Measurements from ENCODE around the gene LHFPL2.
A peak's percentile ranks its signal among the peaks of the same experiment; 100 is the strongest.

LHFPL2 gene

GRCh38 chr5:78594610-78595457 lies 53.7 kb downstream of the LHFPL2 start:
- DNase-seq (ENCODE audit: low spot score) = no peak

- peak; percentile 50 for DNase-seq (ENCODE audit: low spot score)
Measured at GRCh38 chr5:78594021-78594420, 54.6 kb downstream of the LHFPL2 start.

GRCh38 chr5:78593465-78593864 lies 55.1 kb downstream of the LHFPL2 start:
- no peak for DNase-seq (ENCODE audit: low spot score)

- DNase-seq (ENCODE audit: low spot score) = no peak
Measured at GRCh38 chr5:78592735-78593386, 55.7 kb downstream of the LHFPL2 start.

- DNase-seq (ENCODE audit: low spot score) = no peak
Measured at GRCh38 chr5:78591972-78592700, 56.4 kb downstream of the LHFPL2 start.

- no peak for DNase-seq (ENCODE audit: low spot score)
Measured at GRCh38 chr5:78591138-78591612, 57.4 kb downstream of the LHFPL2 start.

- DNase-seq (ENCODE audit: low spot score) = no peak
Measured at GRCh38 chr5:78589923-78590322, 58.6 kb downstream of the LHFPL2 start.

- no peak for DNase-seq (ENCODE audit: low spot score)
Measured at GRCh38 chr5:78588507-78588906, 60.1 kb downstream of the LHFPL2 start.

- no peak for DNase-seq (ENCODE audit: low spot score)
Measured at GRCh38 chr5:78587775-78588291, 60.7 kb downstream of the LHFPL2 start.

- no peak for DNase-seq (ENCODE audit: low spot score)
Measured at GRCh38 chr5:78587081-78587774, 61.3 kb downstream of the LHFPL2 start.

- DNase-seq (ENCODE audit: low spot score) = no peak
Measured at GRCh38 chr5:78586251-78586650, 62.3 kb downstream of the LHFPL2 start.

- DNase-seq (ENCODE audit: low spot score) = no peak
Measured at GRCh38 chr5:78578015-78578414, 70.6 kb downstream of the LHFPL2 start.

- DNase-seq (ENCODE audit: low spot score) = no peak
Measured at GRCh38 chr5:78577071-78577807, 71.3 kb downstream of the LHFPL2 start.

- no peak for DNase-seq (ENCODE audit: low spot score)
Measured at GRCh38 chr5:78576376-78576775, 72.2 kb downstream of the LHFPL2 start.

GRCh38 chr5:78574731-78575161 lies 73.8 kb downstream of the LHFPL2 start:
- DNase-seq (ENCODE audit: low spot score) = no peak

- no peak for DNase-seq (ENCODE audit: low spot score)
Measured at GRCh38 chr5:78574131-78574673, 74.4 kb downstream of the LHFPL2 start.

- no peak for DNase-seq (ENCODE audit: low spot score)
Measured at GRCh38 chr5:78573318-78573717, 75.3 kb downstream of the LHFPL2 start.

GRCh38 chr5:78570646-78571045 lies 77.9 kb downstream of the LHFPL2 start:
- DNase-seq (ENCODE audit: low spot score) = no peak

- DNase-seq (ENCODE audit: low spot score) = no peak
Measured at GRCh38 chr5:78569441-78569840, 79.1 kb downstream of the LHFPL2 start.

GRCh38 chr5:78568676-78569075 lies 79.9 kb downstream of the LHFPL2 start:
- DNase-seq (ENCODE audit: low spot score) = no peak

GRCh38 chr5:78568212-78568611 lies 80.4 kb downstream of the LHFPL2 start:
- DNase-seq (ENCODE audit: low spot score) = peak; percentile 80
